ENCODE data around the gene ETV3.

The ETV3 gene

DNA sequence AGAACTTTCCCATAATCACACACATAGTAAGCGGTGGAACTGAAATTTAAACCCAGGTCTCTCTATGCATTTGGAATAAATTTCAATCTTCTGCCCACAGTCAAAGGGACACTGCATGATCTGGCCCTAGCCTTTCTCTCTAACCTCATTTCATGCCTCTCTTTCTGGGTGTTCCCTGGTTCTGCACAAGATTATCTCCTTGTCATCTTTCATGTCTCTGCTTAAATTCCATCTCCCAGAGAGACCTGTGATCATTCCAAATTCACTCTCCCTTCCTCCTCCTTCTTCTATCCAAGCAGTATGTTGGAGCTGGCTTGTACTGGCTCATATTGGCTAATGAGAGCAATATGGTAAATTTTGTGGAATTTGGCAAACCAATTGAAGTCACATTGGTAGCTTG is 60.8 kb downstream of the ETV3 start:
- no peak overlapping the region for H3K4me3 ChIP-seq
- H3K27ac ChIP-seq = no peak overlapping the region

DNA sequence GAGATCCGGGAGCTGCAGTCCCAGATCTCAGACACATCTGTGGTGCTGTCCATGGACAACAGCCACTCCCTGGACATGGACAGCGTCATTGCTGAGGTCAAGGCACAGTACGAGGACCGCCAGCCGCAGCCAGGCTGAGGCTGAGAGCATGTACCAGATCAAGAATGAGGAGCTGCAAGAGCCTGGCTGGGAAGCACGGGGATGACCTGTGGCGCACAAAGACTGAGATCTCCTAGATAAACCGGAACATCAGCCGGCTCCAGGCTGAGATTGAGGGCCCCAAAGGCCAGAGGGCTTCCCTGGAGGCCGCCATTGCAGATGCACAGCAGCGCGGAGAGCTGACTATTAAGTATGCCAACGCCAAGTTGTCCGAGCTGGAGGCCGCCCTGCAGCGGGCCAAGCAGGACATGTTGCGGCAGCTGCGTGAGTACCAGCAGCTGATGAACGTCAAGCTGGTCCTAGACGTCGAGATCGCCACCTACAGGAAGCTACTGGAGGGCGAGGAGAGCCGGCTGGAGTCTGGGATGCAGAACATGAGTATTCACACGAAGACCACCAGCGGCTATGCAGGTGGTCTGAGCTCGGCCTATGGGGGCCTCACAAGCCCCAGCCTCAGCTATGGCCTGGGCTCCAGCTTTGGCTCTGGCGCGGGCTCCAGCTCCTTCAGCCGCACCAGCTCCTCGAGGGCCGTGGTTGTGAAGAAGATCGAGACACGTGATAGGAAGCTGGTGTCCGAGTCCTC is 64.1 kb downstream of the ETV3 start:
- Histone ChIP-seq H3K27ac (no peak overlapping the region), H3K4me3 (no peak overlapping the region)

Measured in skin epidermis (tissue), 12 donors.